Thoracic aorta (tissue), 2 donors: ENCODE measurements around the gene DCAF5. TPM values are rescaled to one million over a fixed set of nuclear protein-coding genes. Genes with fewer than 3 reads are reported as not detected.

Source experiments
- ATAC-seq: fragments of 150-250 bp; one replicate; pipeline ENCODE4 v1.8.0; 2017; ENCODE audit warnings: low read depth; ENCODE audit not compliant: insufficient number of reproducible peaks, low FRiP score
- DNase-seq: peaks from one replicate; pipeline ENCODE4 v3.0.0-alpha.2; 2020; ENCODE audit warnings: low spot score
- H3K27ac ChIP-seq, 2 donors: fragments of 200-600 bp; sonication (generic); 1 replicate in 1 of 2; 2 replicates in 1 of 2; pipeline ENCODE4 v1.5.1; 2016; ENCODE audit warnings: mild to moderate bottlenecking in 2 of 2, moderate library complexity in 2 of 2
- H3K27me3 ChIP-seq: fragments of 200-600 bp; sonication (generic); replicated peaks from 2 replicates; pipeline ENCODE4 v1.6.0; 2016; ENCODE audit warnings: mild to moderate bottlenecking; ENCODE audit not compliant: insufficient read depth
- H3K36me3 ChIP-seq: fragments of 200-600 bp; sonication (generic); one replicate; pipeline ENCODE4 v1.5.1; 2016
- H3K4me1 ChIP-seq, 2 donors: fragments of 200-600 bp; sonication (generic); 1 replicate in 1 of 2; 2 replicates in 1 of 2; pipeline versions ENCODE4 v1.5.1 to v1.6.0; 2016; ENCODE audit warnings: low read depth in 2 of 2, mild to moderate bottlenecking in 1 of 2; ENCODE audit not compliant: control insufficient read depth in 1 of 2
- H3K4me3 ChIP-seq: fragments of 200-600 bp; sonication (generic); 2 replicates; pipeline ENCODE4 v1.5.1; 2016; ENCODE audit warnings: mild to moderate bottlenecking
- H3K9me3 ChIP-seq: fragments of 200-600 bp; sonication (generic); 2 replicates; pipeline ENCODE4 v1.5.1; 2016
- total RNA-seq, 2 donors: library from RNA; depleted of rRNA; stranded (reverse); fragments of >200 nt; gene quantifications; one replicate each; pipeline versions ENCODE4 v1.1.0 to v1.2.3, GENCODE V29; 2016
- TF ChIP-seq, protein P1 (sequence below): fragments of 200-600 bp; sonication (generic); IDR thresholded peaks from one replicate; pipeline ENCODE4 v1.5.1; 2019; ENCODE audit warnings: antibody characterized with exemption

DCAF5 gene
- total RNA-seq, 2 donors from 2014 or later, result 37.6 to 42.0 TPM

GRCh38 chr14:69013943-69014782 is 138.8 kb downstream of the DCAF5 start:
- Histone ChIP-seq H3K4me3 (no peak overlapping the region), H3K27me3 (no peaks in the 10 kb centered on the region), H3K27ac (no peak overlapping the region), H3K9me3 (no peaks in the 10 kb centered on the region), H3K36me3 (no peaks in the 10 kb centered on the region), H3K4me1 (no peaks in the 10 kb centered on the region)
- peak; percentile 24 for ATAC-seq
- TF ChIP-seq, protein P1, sequence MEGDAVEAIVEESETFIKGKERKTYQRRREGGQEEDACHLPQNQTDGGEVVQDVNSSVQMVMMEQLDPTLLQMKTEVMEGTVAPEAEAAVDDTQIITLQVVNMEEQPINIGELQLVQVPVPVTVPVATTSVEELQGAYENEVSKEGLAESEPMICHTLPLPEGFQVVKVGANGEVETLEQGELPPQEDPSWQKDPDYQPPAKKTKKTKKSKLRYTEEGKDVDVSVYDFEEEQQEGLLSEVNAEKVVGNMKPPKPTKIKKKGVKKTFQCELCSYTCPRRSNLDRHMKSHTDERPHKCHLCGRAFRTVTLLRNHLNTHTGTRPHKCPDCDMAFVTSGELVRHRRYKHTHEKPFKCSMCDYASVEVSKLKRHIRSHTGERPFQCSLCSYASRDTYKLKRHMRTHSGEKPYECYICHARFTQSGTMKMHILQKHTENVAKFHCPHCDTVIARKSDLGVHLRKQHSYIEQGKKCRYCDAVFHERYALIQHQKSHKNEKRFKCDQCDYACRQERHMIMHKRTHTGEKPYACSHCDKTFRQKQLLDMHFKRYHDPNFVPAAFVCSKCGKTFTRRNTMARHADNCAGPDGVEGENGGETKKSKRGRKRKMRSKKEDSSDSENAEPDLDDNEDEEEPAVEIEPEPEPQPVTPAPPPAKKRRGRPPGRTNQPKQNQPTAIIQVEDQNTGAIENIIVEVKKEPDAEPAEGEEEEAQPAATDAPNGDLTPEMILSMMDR, result no peak
- no peak for DNase-seq

DNA sequence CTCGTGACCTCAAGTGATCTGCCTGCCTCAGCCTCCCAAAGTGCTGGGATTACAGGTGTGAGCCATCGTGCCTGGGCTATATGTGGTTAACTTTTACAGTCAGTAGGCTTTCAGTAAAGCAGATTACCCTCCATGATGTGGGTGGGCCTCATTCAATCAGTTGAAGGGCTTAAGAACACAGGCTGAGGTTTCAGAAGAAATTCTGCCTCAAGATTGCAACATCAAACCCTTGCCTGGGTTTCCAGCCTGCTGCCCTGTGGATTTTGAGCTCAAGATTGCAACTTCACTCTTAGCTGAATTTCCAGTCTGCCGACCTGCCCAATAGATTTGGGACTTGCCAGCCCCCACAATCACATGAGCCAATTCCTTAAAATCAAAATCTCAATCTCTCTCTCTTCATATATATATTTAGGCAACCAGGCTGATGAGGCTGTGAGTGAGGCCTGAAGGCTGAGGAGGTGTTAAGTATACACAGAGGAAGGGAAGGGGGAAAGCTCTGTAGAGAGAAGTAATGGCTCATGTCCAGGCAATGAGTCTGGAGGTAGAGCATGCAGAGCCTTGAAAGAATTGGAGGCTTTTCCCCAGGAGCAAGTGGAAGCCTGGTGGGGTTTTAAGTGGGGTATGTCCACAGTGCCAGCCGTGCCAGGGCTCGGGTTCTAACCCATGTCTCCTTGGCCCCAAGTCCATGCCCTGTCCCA is 140.5 kb downstream of the DCAF5 start:
- TF ChIP-seq, protein P1, result no peak
- Histone ChIP-seq H3K36me3 (no peaks in the 10 kb centered on the region), H3K27ac (no peak overlapping the region), H3K9me3 (no peaks in the 10 kb centered on the region), H3K4me3 (no peak overlapping the region), H3K4me1 (peaks cover 0 to 14% of the 10 kb centered on the region in 2 donors), H3K27me3 (no peaks in the 10 kb centered on the region)
- ATAC-seq (no peak), DNase-seq (no peak)

DNA sequence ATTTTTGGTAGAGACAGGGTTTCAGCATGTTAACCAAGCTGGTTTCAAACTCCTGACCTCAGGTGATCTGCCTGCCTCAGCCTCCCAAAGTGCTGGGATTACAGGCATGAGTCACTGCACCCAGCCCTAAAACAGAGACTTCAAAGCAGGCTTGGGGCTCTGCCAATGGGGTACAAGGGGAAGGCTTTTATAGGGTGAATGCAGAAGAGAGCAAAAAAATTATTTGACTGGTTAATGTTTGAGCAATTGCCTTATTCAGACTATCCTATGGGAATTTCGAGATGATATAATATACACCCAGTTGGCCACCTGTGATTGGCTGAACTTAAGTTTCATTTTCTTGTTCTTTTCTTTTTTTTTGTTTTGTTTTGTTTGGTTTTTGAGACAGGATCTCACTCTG is 142.3 kb downstream of the DCAF5 start:
- Histone ChIP-seq H3K27me3 (no peaks in the 10 kb centered on the region), H3K36me3 (no peaks in the 10 kb centered on the region), H3K4me1 (peaks cover 5 to 28% of the 10 kb centered on the region in 2 donors), H3K27ac (no peak overlapping the region), H3K9me3 (no peaks in the 10 kb centered on the region), H3K4me3 (no peak overlapping the region)
- ATAC-seq (no peak), DNase-seq (no peak)
- TF ChIP-seq, protein P1, result no peak

GRCh38 chr14:69008421-69008884 is 144.5 kb downstream of the DCAF5 start:
- Histone ChIP-seq H3K4me3 (no peak overlapping the region), H3K9me3 (no peaks in the 10 kb centered on the region), H3K27me3 (no peaks in the 10 kb centered on the region), H3K27ac (peak overlapping the region; percentile 67 to 80), H3K36me3 (no peaks in the 10 kb centered on the region), H3K4me1 (peaks cover 7 to 43% of the 10 kb centered on the region in 2 donors)
- TF ChIP-seq, protein P1, result no peak
- no peak for DNase-seq
- ATAC-seq, result no peak

DNA sequence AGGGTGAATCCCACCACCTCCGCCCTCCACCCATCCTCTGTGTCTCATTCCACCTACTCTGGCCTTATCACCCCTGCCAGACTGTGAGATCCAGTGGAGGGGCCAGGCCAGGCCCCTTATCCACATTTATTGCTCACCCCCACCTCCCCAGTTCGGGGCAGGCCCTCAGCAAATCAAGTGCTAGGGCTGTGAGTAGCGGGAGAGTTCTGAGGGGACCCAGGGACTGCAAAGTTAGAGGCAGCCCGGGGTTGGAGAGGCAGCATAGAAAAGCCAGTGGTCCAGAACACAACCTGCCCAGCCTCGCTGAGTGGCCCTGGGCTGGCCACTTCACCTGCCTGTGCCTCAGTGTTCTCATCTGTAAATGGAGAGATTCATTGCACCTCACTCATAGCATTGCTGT is 146.6 kb downstream of the DCAF5 start:
- Histone ChIP-seq H3K27ac (peak overlapping the region; percentile 47 to 68), H3K4me3 (no peak overlapping the region), H3K9me3 (no peaks in the 10 kb centered on the region), H3K27me3 (no peaks in the 10 kb centered on the region), H3K4me1 (peaks cover 7 to 43% of the 10 kb centered on the region in 2 donors), H3K36me3 (no peaks in the 10 kb centered on the region)
- DNase-seq (no peak), ATAC-seq (no peak)
- TF ChIP-seq, protein P1, result no peak
